OCI-LY7 (cell line): Measurements from ENCODE around the gene PML.

Experiments
- CTCF ChIP-seq: fragments of 200-600 bp; sonication (generic); conservative IDR thresholded peaks from 2 replicates; pipeline ENCODE4 v1.5.1; 2014; ENCODE audit warnings: mild to moderate bottlenecking, antibody characterized with exemption, low read length, moderate library complexity, mixed read lengths
- EZH2phosphoT487 ChIP-seq: fragments of 200-600 bp; sonication (generic); IDR thresholded peaks from 2 replicates; pipeline ENCODE4 v1.6.1; 2018; ENCODE audit warnings: low read depth, borderline replicate concordance, mild to moderate bottlenecking, mixed run types, antibody characterized with exemption, low read length, moderate library complexity, mixed read lengths

GRCh38 chr15:73951601-73952000 lies 42.9 kb upstream of the PML start:
- TF ChIP-seq CTCF (no peak), EZH2phosphoT487 (no peak)
